ENCODE results near the gene GSG1L. TPM values are rescaled to one million over a fixed set of nuclear protein-coding genes. Genes with fewer than 3 reads are reported as not detected.
"Not testable (repeated sequence)": the region's sequence is repeated elsewhere in the genome, so short reads cannot be mapped to it uniquely, and the experiment has no call there.

The GSG1L gene
- total and polyA plus RNA-seq, 4 donors, result not detected

- 98% methylated on average over 1 of the region's 1 CpG for WGBS
- not testable (repeated sequence) for H3K4me1 ChIP-seq (ENCODE audit: control insufficient read depth in 4 of 4, insufficient read depth in 4 of 4, low read length in 3 of 4); H3K4me3 ChIP-seq (ENCODE audit: low read depth in 1 of 3, low read length in 3 of 3); H3K36me3 ChIP-seq (ENCODE audit: control insufficient read depth in 4 of 4, insufficient read depth in 3 of 4, low read depth in 1 of 4, low read length in 3 of 4); H3K9ac ChIP-seq (ENCODE audit: low read depth in 1 of 2, low read length in 2 of 2); DNase-seq (ENCODE audit: low spot score); H3K27ac ChIP-seq (ENCODE audit: low read depth in 1 of 2, low read length in 2 of 2); H3K27me3 ChIP-seq (ENCODE audit: control insufficient read depth in 4 of 4, insufficient read depth in 4 of 4, low read length in 3 of 4)
- H3K9me3 ChIP-seq (ENCODE audit: control insufficient read depth in 4 of 4, low read length in 3 of 4), result peaks cover 6 to 18% (median 7%) of the 10 kb centered on the region in 4 donors
These were observed 190.9 kb downstream of the GSG1L start for GRCh38 chr16:27872627-27873026.

GRCh38 chr16:27870116-27870798, 193.3 kb downstream of the GSG1L start:
- TF ChIP-seq HNF4A (conservative IDR thresholded peaks at IDR 0.05), result no peak
- no peak for TF ChIP-seq JUND (IDR thresholded peaks at IDR 0.05)
- no peak for TF ChIP-seq HNF4G (IDR thresholded peaks at IDR 0.05)
- no peak for TF ChIP-seq CTCF (IDR thresholded peaks at IDR 0.05; ENCODE audit: low read depth, low read length, missing input control)
- no peak for TF ChIP-seq GABPA (IDR thresholded peaks at IDR 0.05 in 1 of 2, conservative IDR thresholded peaks at IDR 0.05 in 1 of 2)
- TF ChIP-seq ATF3 (IDR thresholded peaks at IDR 0.05), result no peak
- no peak for TF ChIP-seq FOXA2 (IDR thresholded peaks at IDR 0.05)
- TF ChIP-seq REST (IDR thresholded peaks at IDR 0.05), result no peak
- TF ChIP-seq SP1 (IDR thresholded peaks at IDR 0.05), result no peak
- no peak for TF ChIP-seq NR2F2 (IDR thresholded peaks at IDR 0.05)
- TF ChIP-seq RAD21 (IDR thresholded peaks at IDR 0.05), result no peak
- TF ChIP-seq TAF1 (conservative IDR thresholded peaks at IDR 0.05), result no peak
- TF ChIP-seq FOXA1 (IDR thresholded peaks at IDR 0.05), result no peak
- no peak for TF ChIP-seq YY1 (IDR thresholded peaks at IDR 0.05)
- TF ChIP-seq EGR1 (IDR thresholded peaks at IDR 0.05; ENCODE audit: low read depth in 2 of 2), result no peak
- Histone ChIP-seq H3K36me3 (ENCODE audit: control insufficient read depth in 4 of 4, insufficient read depth in 3 of 4, low read depth in 1 of 4, low read length in 3 of 4) (no peaks in the 10 kb centered on the region), H3K4me1 (ENCODE audit: control insufficient read depth in 4 of 4, insufficient read depth in 4 of 4, low read length in 3 of 4) (no peaks in the 10 kb centered on the region), H3K27ac (ENCODE audit: low read depth in 1 of 2, low read length in 2 of 2) (no peak overlapping the region), H3K27me3 (ENCODE audit: control insufficient read depth in 4 of 4, insufficient read depth in 4 of 4, low read length in 3 of 4) (no peaks in the 10 kb centered on the region), H3K9me3 (ENCODE audit: control insufficient read depth in 4 of 4, low read length in 3 of 4) (peaks cover 3 to 14% (median 6%) of the 10 kb centered on the region in 4 donors), H3K4me3 (ENCODE audit: low read depth in 1 of 3, low read length in 3 of 3) (no peak overlapping the region), H3K9ac (ENCODE audit: low read depth in 1 of 2, low read length in 2 of 2) (no peak overlapping the region)
- WGBS, result 45% methylated on average over 4 of the region's 4 CpGs
- no peak for DNase-seq (ENCODE audit: low spot score)
